Endodermal cell (in vitro differentiated cells): Measurements from ENCODE around the gene MBIP. TPM values are rescaled to one million over a fixed set of nuclear protein-coding genes. Genes with fewer than 3 reads are reported as not detected.

ENCODE experiments used
- DNase-seq: peaks from one replicate; pipeline ENCODE4 v3.0.0-alpha.2; 2017
- H3K27ac ChIP-seq: 2 replicates; pipeline ENCODE4 v1.5.1; 2013; ENCODE audit warnings: mild to moderate bottlenecking, low read depth, low read length, moderate library complexity
- H3K27me3 ChIP-seq: 2 replicates; pipeline ENCODE4 v1.6.1; 2013; ENCODE audit warnings: mild to moderate bottlenecking, low read length, moderate library complexity; ENCODE audit not compliant: insufficient read depth, control insufficient read depth, poor library complexity, severe bottlenecking
- H3K36me3 ChIP-seq: 2 replicates; pipeline ENCODE4 v1.7.0; 2013; ENCODE audit warnings: mild to moderate bottlenecking, low read length, moderate library complexity; ENCODE audit not compliant: control insufficient read depth, insufficient read depth
- H3K4me1 ChIP-seq: one replicate; pipeline ENCODE4 v1.7.0; 2013; ENCODE audit warnings: low read length; ENCODE audit not compliant: control insufficient read depth, insufficient read depth
- H3K4me3 ChIP-seq: 2 replicates; pipeline ENCODE4 v1.5.1; 2013; ENCODE audit warnings: mild to moderate bottlenecking, low read length, moderate library complexity
- H3K9ac ChIP-seq: 2 replicates; pipeline ENCODE4 v1.6.1; 2013; ENCODE audit warnings: mild to moderate bottlenecking, low read length, moderate library complexity; ENCODE audit not compliant: poor library complexity, severe bottlenecking; ENCODE audit errors: extremely low read depth
- H3K9me3 ChIP-seq: 2 replicates; pipeline ENCODE4 v1.6.1; 2013; ENCODE audit warnings: mild to moderate bottlenecking, low read length, moderate library complexity; ENCODE audit not compliant: control insufficient read depth
- H3K27ac Mint-ChIP-seq: 2 replicates; pipeline ENCODE4 v1.8.0; 2020; ENCODE audit warnings: mixed read lengths
- H3K27me3 Mint-ChIP-seq: 2 replicates; pipeline ENCODE4 v1.8.0; 2021; ENCODE audit warnings: mild to moderate bottlenecking, mixed read lengths; ENCODE audit not compliant: insufficient read depth
- H3K36me3 Mint-ChIP-seq: 2 replicates; pipeline ENCODE4 v1.8.0; 2020; ENCODE audit warnings: low read depth, mixed read lengths
- H3K4me1 Mint-ChIP-seq: 2 replicates; pipeline ENCODE4 v1.8.0; 2020; ENCODE audit warnings: mixed read lengths
- H3K4me3 Mint-ChIP-seq: 2 replicates; pipeline ENCODE4 v1.8.0; 2020; ENCODE audit warnings: mild to moderate bottlenecking, moderate library complexity, mixed read lengths
- H3K9me3 Mint-ChIP-seq: 2 replicates; pipeline ENCODE4 v1.8.0; 2020; ENCODE audit warnings: mild to moderate bottlenecking, mixed read lengths
- CTCF ChIP-seq: fragments of 200-600 bp; sonication (generic); conservative IDR thresholded peaks from 2 replicates; pipeline ENCODE4 v1.5.0; 2021; ENCODE audit warnings: antibody characterized with exemption, mild to moderate bottlenecking
- WGBS, 2 experiments: methylation state at CpG; one replicate each; pipeline versions ENCODE4 v1.1.5 to v1.1.7; 2013; ENCODE audit warnings: missing lambda C conversion rate in 2 of 2, mixed read lengths in 1 of 2; ENCODE audit not compliant: insufficient coverage in 1 of 2, insufficient read length in 1 of 2; 5-methylcytosine and 5-hydroxymethylcytosine counted together
- total RNA-seq, 2 donors: library from RNA; stranded (reverse); fragmentation: NEBNext Ultra II Directional in 1 of 2; extraction: Animal tissue kit (Norgen Biotek cat#: 25700) in 1 of 2; gene quantifications; 2 replicates in 1 of 2; 3 replicates in 1 of 2; pipeline ENCODE4 v1.2.1, GENCODE V29; 2021

MBIP gene
- total RNA-seq, 2 donors from 2014 or later, result 35.5 TPM

GRCh38 chr14:36293824-36294223, 26.6 kb downstream of the MBIP start:
- Histone ChIP-seq H3K9ac (no peak overlapping the region), H3K4me1 (no peaks in the 10 kb centered on the region), H3K4me3 (no peak overlapping the region), H3K27ac (no peak overlapping the region), H3K27me3 (no peaks in the 10 kb centered on the region), H3K9me3 (no peaks in the 10 kb centered on the region), H3K36me3 (peaks cover 33% of the 10 kb centered on the region)
- Mint-ChIP-seq H3K36me3 (peaks cover 27% of the 10 kb centered on the region), H3K4me3 (no peak overlapping the region), H3K4me1 (peaks cover 17% of the 10 kb centered on the region), H3K27me3 (no peaks in the 10 kb centered on the region), H3K9me3 (no peaks in the 10 kb centered on the region), H3K27ac (no peak overlapping the region)
- DNase-seq, result no peak
- no peak for TF ChIP-seq CTCF
- no CpG with 5 or more reads among the region's 1 CpG for WGBS, 2 experiments

GRCh38 chr14:36289954-36290353, 30.5 kb downstream of the MBIP start:
- no peak overlapping the region for H3K4me3 Mint-ChIP-seq
- H3K27me3 Mint-ChIP-seq, result no peaks in the 10 kb centered on the region
- peaks cover 24% of the 10 kb centered on the region for H3K4me1 Mint-ChIP-seq
- no peak overlapping the region for H3K9ac ChIP-seq
- peaks cover 8% of the 10 kb centered on the region for H3K4me1 ChIP-seq
- H3K27me3 ChIP-seq, result no peaks in the 10 kb centered on the region
- WGBS, 2 experiments, result 96 to 100% methylated on average over 1 of the region's 1 CpG
- H3K27ac ChIP-seq, result no peak overlapping the region
- H3K36me3 ChIP-seq, result peaks cover 8% of the 10 kb centered on the region
- no peak overlapping the region for H3K4me3 ChIP-seq
- no peaks in the 10 kb centered on the region for H3K9me3 Mint-ChIP-seq
- DNase-seq, result no peak
- no peaks in the 10 kb centered on the region for H3K9me3 ChIP-seq
- no peak overlapping the region for H3K27ac Mint-ChIP-seq
- H3K36me3 Mint-ChIP-seq, result peaks cover 6% of the 10 kb centered on the region
- no peak for TF ChIP-seq CTCF

GRCh38 chr14:36288496-36288895, 31.9 kb downstream of the MBIP start:
- no peak overlapping the region for H3K9ac ChIP-seq
- no peaks in the 10 kb centered on the region for H3K9me3 ChIP-seq
- H3K4me1 Mint-ChIP-seq, result peaks cover 33% of the 10 kb centered on the region
- H3K4me1 ChIP-seq, result peaks cover 17% of the 10 kb centered on the region
- no peak for DNase-seq
- H3K27ac ChIP-seq, result no peak overlapping the region
- no peaks in the 10 kb centered on the region for H3K36me3 ChIP-seq
- no peaks in the 10 kb centered on the region for H3K36me3 Mint-ChIP-seq
- WGBS, 2 experiments, result 88 to 94% methylated on average over 1 to 2 of the region's 3 CpGs
- H3K4me3 ChIP-seq, result no peak overlapping the region
- H3K27ac Mint-ChIP-seq, result no peak overlapping the region
- H3K4me3 Mint-ChIP-seq, result no peak overlapping the region
- no peaks in the 10 kb centered on the region for H3K9me3 Mint-ChIP-seq
- TF ChIP-seq CTCF, result no peak
- no peaks in the 10 kb centered on the region for H3K27me3 ChIP-seq
- H3K27me3 Mint-ChIP-seq, result no peaks in the 10 kb centered on the region
